Activated CD4-positive, CD25-positive, alpha-beta regulatory T cell treated with anti-CD3 and anti-CD28 coated beads, Interleukin-2, amount 50 U/mL, for 16 hours (primary cell): ENCODE data around the gene CRAMP1.

Experiments used
- DNase-seq: peaks from one replicate; pipeline ENCODE4 v3.0.0-alpha.2; 2020; ENCODE audit warnings: low read depth, low spot score

The CRAMP1 gene

GRCh38 chr16:1634541-1634940, 22.4 kb downstream of the CRAMP1 start:
- DNase-seq: no peak

- no peak for DNase-seq
These were observed 22.9 kb downstream of the CRAMP1 start for GRCh38 chr16:1635070-1635469.

- no peak for DNase-seq
These were observed 25.4 kb downstream of the CRAMP1 start for GRCh38 chr16:1637526-1637925.

GRCh38 chr16:1638757-1639156, 26.6 kb downstream of the CRAMP1 start:
- DNase-seq: no peak

GRCh38 chr16:1639282-1639681, 27.1 kb downstream of the CRAMP1 start:
- DNase-seq: no peak

- no peak for DNase-seq
These were observed 27.7 kb downstream of the CRAMP1 start for GRCh38 chr16:1639860-1640259.

GRCh38 chr16:1640261-1640941, 28.2 kb downstream of the CRAMP1 start:
- DNase-seq: no peak

GRCh38 chr16:1641261-1641660, 29.1 kb downstream of the CRAMP1 start:
- no peak for DNase-seq

- no peak for DNase-seq
These were observed 30.0 kb downstream of the CRAMP1 start for GRCh38 chr16:1642148-1642547.

GRCh38 chr16:1642753-1643152, 30.6 kb downstream of the CRAMP1 start:
- DNase-seq: no peak

GRCh38 chr16:1643521-1643920, 31.4 kb downstream of the CRAMP1 start:
- DNase-seq: no peak

GRCh38 chr16:1645914-1646525, 33.9 kb downstream of the CRAMP1 start:
- DNase-seq: peak; percentile 10

- DNase-seq: no peak
These were observed 35.7 kb downstream of the CRAMP1 start for GRCh38 chr16:1647856-1648255.

GRCh38 chr16:1650131-1650530, 38.0 kb downstream of the CRAMP1 start:
- no peak for DNase-seq

- no peak for DNase-seq
These were observed 39.2 kb downstream of the CRAMP1 start for GRCh38 chr16:1651094-1651973.

- no peak for DNase-seq
These were observed 39.8 kb downstream of the CRAMP1 start for GRCh38 chr16:1651974-1652312.

- no peak for DNase-seq
These were observed 40.9 kb downstream of the CRAMP1 start for GRCh38 chr16:1653023-1653422.

GRCh38 chr16:1654505-1655268, 42.5 kb downstream of the CRAMP1 start:
- DNase-seq: no peak

- DNase-seq: no peak
These were observed 43.2 kb downstream of the CRAMP1 start for GRCh38 chr16:1655269-1655807.

GRCh38 chr16:1655909-1656807, 44.0 kb downstream of the CRAMP1 start:
- no peak for DNase-seq
